Uterus (tissue), 4 donors: Measurements from ENCODE around the gene MAPK9. TPM values are rescaled to one million over a fixed set of nuclear protein-coding genes. Genes with fewer than 3 reads are reported as not detected.

Experiments used
- DNase-seq, 2 donors: peaks; one replicate each; pipeline ENCODE4 v3.0.0-alpha.2; 2019 to 2020
- H3K27ac ChIP-seq, 2 donors: fragments of 200-600 bp; sonication (generic); 1 replicate in 1 of 2; 2 replicates in 1 of 2; pipeline ENCODE4 v1.5.1; 2016 to 2018
- H3K27me3 ChIP-seq, 2 donors: fragments of 200-600 bp; sonication (generic); one replicate each; pipeline ENCODE4 v1.5.1; 2018 to 2019; ENCODE audit warnings: control low read depth in 1 of 2
- H3K36me3 ChIP-seq, 2 donors: fragments of 200-600 bp; sonication (generic); one replicate each; pipeline ENCODE4 v1.5.1; 2019; ENCODE audit warnings: control low read depth in 1 of 2
- H3K4me1 ChIP-seq, 2 donors: fragments of 200-600 bp; sonication (generic); one replicate each; pipeline ENCODE4 v1.5.1; 2018 to 2019; ENCODE audit warnings: control low read depth in 1 of 2
- H3K4me3 ChIP-seq, 2 donors: fragments of 200-600 bp; sonication (generic); 1 replicate in 1 of 2; 2 replicates in 1 of 2; pipeline ENCODE4 v1.5.1; 2018 to 2019; ENCODE audit warnings: mild to moderate bottlenecking in 1 of 2
- H3K9me3 ChIP-seq, 2 donors: fragments of 200-600 bp; sonication (generic); one replicate each; pipeline ENCODE4 v1.5.1; 2019; ENCODE audit warnings: control low read depth in 1 of 2
- CTCF ChIP-seq, 4 experiments: fragments of 200-600 bp in 2 of 4; fragments of 450-650 bp in 2 of 4; sonication (generic) in 2 of 4; IDR thresholded peaks; one replicate each; pipeline ENCODE4 v1.5.1; 2016 to 2019; ENCODE audit warnings: antibody characterized with exemption in 4 of 4, mild to moderate bottlenecking in 2 of 4, moderate library complexity in 1 of 4
- POLR2A ChIP-seq, 2 donors: fragments of 450-650 bp; IDR thresholded peaks; one replicate each; pipeline ENCODE4 v1.6.1; 2016; ENCODE audit warnings: antibody characterized with exemption in 2 of 2, mild to moderate bottlenecking in 1 of 2, moderate library complexity in 1 of 2
- intact Hi-C: fragments of 100-400 bp; cut with DNase I; formaldehyde crosslinking; loops from one replicate; pipeline ENCODE4 v1.15.1; 2023; ENCODE audit warnings: low total_unique reads
- total RNA-seq, 4 donors: library from RNA; depleted of rRNA in 3 of 4; stranded (reverse); fragments of >200 nt in 3 of 4; gene quantifications; one replicate each; pipeline versions ENCODE4 v1.1.0 to v1.2.4, GENCODE V29; 2014 to 2023
- donor health status: DM: yes; HTN: yes; CAD: no.

MAPK9 gene
- total RNA-seq, 4 donors from 2014 or later, result 9.2 to 45.1 (median 33.3) TPM

GRCh38 chr5:180294913-180295555 is 3.2 kb upstream of the MAPK9 start:
- no peaks in the 10 kb centered on the region for H3K27me3 ChIP-seq
- peaks cover 0 to 3% of the 10 kb centered on the region in 2 donors for H3K4me1 ChIP-seq
- no peaks in the 10 kb centered on the region for H3K9me3 ChIP-seq
- intact Hi-C loops, result loop anchor here (5.0 kb wide), 1 partner anchor 177 kb away; no protein-coding TSS in a partner anchor
- H3K27ac ChIP-seq, result no peak overlapping the region
- no peaks in the 10 kb centered on the region for H3K36me3 ChIP-seq
- DNase-seq, result no peak
- H3K4me3 ChIP-seq, result no peak overlapping the region
- TF ChIP-seq POLR2A (IDR thresholded peaks at IDR 0.05) (no peak), CTCF (IDR thresholded peaks at IDR 0.05) (no peak)

- intact Hi-C loops, result loop anchor here (5.0 kb wide), 1 partner anchor 178 kb away; no protein-coding TSS in a partner anchor
- no peak overlapping the region for H3K27ac ChIP-seq
- no peak for DNase-seq
Measured at GRCh38 chr5:180294411-180294810, 2.5 kb upstream of the MAPK9 start.

GRCh38 chr5:180291234-180291940 is 496 bp downstream of the MAPK9 start:
- intact Hi-C loops, result loop anchor here (5.0 kb wide), 1 partner anchor 181 kb away; no protein-coding TSS in a partner anchor
- H3K27me3 ChIP-seq, result no peaks in the 10 kb centered on the region
- no peaks in the 10 kb centered on the region for H3K9me3 ChIP-seq
- TF ChIP-seq CTCF (IDR thresholded peaks at IDR 0.05), result peak in 1 of 4 experiments; percentile 17
- no peak for TF ChIP-seq POLR2A (IDR thresholded peaks at IDR 0.05)
- peak overlapping the region; percentile 36 to 89 for H3K27ac ChIP-seq
- H3K36me3 ChIP-seq, result no peaks in the 10 kb centered on the region
- H3K4me3 ChIP-seq, result peak overlapping the region; percentile 74 to 99
- peaks cover 0 to 3% of the 10 kb centered on the region in 2 donors for H3K4me1 ChIP-seq
- peak in 1 of 2 donors; percentile 30 for DNase-seq

More at GRCh38 chr5:180294411-180294810, 2.5 kb upstream of the MAPK9 start:
- Histone ChIP-seq H3K4me3 (no peak overlapping the region), H3K4me1 (peaks cover 0 to 3% of the 10 kb centered on the region in 2 donors), H3K36me3 (no peaks in the 10 kb centered on the region), H3K9me3 (no peaks in the 10 kb centered on the region), H3K27me3 (no peaks in the 10 kb centered on the region)
- TF ChIP-seq CTCF (IDR thresholded peaks at IDR 0.05), result no peak
- TF ChIP-seq POLR2A (IDR thresholded peaks at IDR 0.05), result no peak

GRCh38 chr5:180290568-180291233 is 1.2 kb downstream of the MAPK9 start:
- no peak overlapping the region for H3K27ac ChIP-seq
- peak overlapping the region; percentile 74 to 99 for H3K4me3 ChIP-seq
- intact Hi-C loops, result loop anchor here (5.0 kb wide), 1 partner anchor 182 kb away; no protein-coding TSS in a partner anchor
- DNase-seq, result no peak
- no peaks in the 10 kb centered on the region for H3K9me3 ChIP-seq
- TF ChIP-seq POLR2A (IDR thresholded peaks at IDR 0.05) (no peak), CTCF (IDR thresholded peaks at IDR 0.05) (no peak)
- no peaks in the 10 kb centered on the region for H3K36me3 ChIP-seq
- H3K27me3 ChIP-seq, result no peaks in the 10 kb centered on the region
- peaks cover 0 to 3% of the 10 kb centered on the region in 2 donors for H3K4me1 ChIP-seq
